ENCODE measurements around the gene BICD2.
"Not testable (repeated sequence)": the region's sequence is repeated elsewhere in the genome, so short reads cannot be mapped to it uniquely, and the experiment has no call there.

Gene BICD2

DNA sequence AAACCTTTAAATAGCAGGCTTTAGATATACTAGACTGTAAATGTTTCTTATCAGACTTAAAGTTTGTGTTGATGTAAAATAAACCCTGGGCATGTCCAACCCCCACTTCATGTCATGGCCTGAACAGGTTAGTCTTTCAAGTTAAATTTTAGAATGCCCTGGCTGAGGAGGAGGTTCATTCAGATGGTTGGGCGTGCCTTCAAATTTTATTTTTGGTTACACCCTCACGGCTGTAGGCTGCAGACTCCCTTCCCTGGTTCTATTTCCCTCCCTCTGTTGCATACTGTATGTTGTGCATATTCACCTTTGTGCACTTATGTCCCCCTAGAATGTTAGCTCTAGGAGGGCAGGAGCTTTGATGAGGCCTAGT is 5.3 kb upstream of the BICD2 start:
- no peak for DNase-seq

- DNase-seq = no peak
Observed at GRCh38 chr9:92769286-92769685, 4.7 kb upstream of the BICD2 start.

GRCh38 chr9:92768816-92769215 is 4.2 kb upstream of the BICD2 start:
- DNase-seq = not testable (repeated sequence)

DNA sequence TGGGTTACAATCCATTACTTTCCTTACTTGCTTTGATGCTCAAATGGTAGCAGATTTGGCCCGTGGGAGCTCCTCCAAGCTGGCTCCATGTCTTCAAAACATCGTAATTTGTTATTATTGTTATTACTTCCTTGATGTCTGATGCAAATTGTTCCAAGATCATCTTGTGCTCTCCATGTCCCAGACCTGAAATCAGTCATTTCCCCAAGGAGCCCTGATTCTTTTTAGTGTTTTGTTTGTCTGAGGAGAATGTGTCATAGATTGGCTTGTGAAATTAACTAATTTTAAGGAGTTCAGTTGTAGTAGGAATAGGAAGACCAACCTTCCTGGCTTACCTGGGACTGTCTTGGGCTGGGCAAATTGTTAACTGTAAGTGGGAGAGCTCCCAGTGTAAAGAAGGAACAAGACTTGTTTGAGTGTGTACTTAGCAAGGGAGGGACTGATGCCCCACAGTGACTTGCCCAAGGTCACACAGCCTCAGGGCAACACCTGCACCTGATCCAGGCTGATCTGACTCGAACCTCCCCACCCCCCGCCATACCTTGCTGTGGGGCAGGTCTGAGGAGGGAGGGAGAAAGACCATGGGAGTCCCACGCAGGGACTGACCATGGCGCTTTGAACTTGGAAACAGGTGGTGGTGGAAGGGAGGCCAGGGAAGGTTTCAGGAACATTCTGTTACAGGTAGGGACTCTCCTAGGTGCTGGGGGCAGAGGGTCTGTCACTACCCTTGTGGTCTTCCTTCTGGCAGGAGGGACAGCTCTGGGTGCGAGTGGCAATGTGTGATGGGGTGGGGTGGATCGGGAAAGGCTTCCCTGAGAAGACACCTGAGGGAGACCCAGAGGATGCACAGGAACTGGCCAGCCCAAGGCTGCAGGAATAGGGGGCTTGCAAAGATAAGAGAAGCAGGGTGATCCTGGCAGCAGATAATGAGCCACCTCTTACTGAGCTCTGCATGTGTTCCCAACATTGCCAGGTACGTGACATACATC is 2.7 kb upstream of the BICD2 start:
- no peak for DNase-seq

- peak; percentile 89 for DNase-seq
Observed at GRCh38 chr9:92764988-92765936, 629 bp upstream of the BICD2 start.

GRCh38 chr9:92763721-92764380 is 782 bp downstream of the BICD2 start:
- peak; percentile 7 for DNase-seq

- no peak for DNase-seq
Observed at GRCh38 chr9:92762781-92763708, 1.6 kb downstream of the BICD2 start.

DNA sequence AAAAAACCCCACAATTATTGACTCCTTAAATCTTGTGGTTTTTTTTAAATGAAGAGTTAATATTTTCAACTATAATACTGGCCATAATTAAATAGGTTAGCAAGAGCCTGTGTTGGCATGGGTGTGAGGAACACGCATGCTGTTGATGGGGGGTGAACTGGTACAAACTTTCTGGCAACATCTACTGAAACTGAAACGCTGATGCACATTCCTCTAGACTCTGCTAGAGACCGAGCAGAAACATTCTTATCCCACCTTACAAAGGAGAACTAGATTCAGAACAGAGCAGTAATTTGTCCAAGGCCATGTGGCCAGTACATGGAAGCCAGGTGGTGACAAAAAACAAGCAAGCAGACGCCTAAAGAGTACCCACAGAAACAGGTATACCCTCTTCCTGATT is 2.4 kb downstream of the BICD2 start:
- DNase-seq = no peak

DNA sequence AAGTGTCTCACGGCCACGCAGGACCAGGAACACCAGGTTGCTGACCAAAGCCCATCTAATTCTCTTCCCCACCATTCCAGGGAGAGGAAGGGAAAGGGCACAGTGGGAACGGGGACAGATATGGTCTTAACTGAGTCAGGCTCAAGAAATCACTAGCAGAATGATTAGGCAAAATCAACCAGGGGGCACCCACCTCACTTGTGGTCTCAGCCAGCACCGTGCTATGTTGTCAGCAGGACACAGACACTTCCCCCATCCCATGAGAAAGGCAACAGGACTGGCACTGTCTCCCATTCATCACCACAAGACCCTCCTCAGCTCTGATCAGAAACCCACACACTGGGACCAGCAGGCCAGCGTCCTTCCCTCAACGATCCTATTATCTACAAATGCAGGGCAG is 2.9 kb downstream of the BICD2 start:
- DNase-seq = no peak

- no peak for DNase-seq
Observed at GRCh38 chr9:92760494-92760893, 4.1 kb downstream of the BICD2 start.

GRCh38 chr9:92760070-92760469 is 4.6 kb downstream of the BICD2 start:
- no peak for DNase-seq

DNA sequence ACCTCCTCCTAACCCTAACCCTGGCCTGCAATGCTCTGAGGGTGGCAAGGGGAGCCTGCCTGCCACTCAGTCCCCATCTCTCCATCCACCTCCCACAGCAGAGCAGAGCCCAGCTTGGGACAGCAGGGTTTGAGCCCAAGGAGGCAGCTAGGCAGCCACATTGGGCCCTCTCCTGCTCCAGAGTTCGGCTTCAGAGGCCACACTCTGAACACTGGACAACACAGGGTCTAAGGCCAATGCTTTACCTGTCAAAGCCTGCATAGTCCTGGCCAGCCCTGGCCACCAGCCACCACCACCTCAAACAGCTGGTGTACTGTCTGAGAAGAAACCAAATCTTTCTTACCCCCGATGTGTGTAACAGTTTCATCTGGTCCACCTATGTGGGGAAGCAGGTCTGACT is 5.2 kb downstream of the BICD2 start:
- no peak for DNase-seq

- no peak for DNase-seq
Observed at GRCh38 chr9:92756792-92757191, 7.8 kb downstream of the BICD2 start.

- DNase-seq = no peak
Observed at GRCh38 chr9:92754091-92754745, 10.4 kb downstream of the BICD2 start.

GRCh38 chr9:92752812-92753404 is 11.7 kb downstream of the BICD2 start:
- DNase-seq = no peak

GRCh38 chr9:92749934-92750315 is 14.7 kb downstream of the BICD2 start:
- DNase-seq = no peak

GRCh38 chr9:92749071-92749933 is 15.3 kb downstream of the BICD2 start:
- DNase-seq = no peak

GRCh38 chr9:92748233-92748497 is 16.5 kb downstream of the BICD2 start:
- no peak for DNase-seq

DNA sequence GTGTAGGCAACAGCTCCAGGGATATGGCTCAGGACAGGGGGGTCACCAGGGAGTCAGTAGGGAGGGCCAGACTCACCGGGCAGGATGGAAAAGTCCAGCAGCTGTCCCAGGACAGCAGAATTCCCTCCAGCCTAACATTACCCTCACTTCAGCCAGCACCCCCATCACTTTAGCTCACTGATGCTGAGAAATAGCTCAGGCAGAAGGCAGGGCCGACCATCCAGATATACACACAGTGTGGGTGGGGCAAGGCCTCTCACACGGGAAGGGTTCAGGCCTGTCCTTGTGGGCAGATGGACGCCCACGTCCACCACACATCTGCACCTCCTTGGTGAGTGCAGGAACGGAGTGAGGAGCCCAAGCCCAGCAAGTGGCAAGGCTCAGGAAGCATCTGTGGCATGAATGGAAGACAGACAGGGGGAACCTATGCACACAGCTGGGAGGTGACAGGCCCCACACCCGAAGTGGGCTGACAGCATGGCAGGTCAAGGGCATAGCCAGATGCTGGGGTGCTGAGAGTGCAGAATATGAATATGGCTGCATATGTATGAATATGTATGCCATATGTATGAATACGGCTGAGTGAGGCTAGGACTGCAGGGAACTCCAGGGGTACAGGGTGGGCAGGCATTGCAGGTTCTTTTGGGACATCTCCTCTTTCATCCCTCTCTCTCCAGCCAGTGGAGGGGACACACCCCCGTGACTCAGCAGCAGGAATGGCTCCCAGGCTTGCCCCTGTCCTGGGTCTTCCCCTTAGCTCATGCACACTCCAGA is 17.0 kb downstream of the BICD2 start:
- DNase-seq = no peak
